ENCODE measurements around the gene MPZL3. TPM values are rescaled to one million over a fixed set of nuclear protein-coding genes. Genes with fewer than 3 reads are reported as not detected.

The MPZL3 gene, protein sequence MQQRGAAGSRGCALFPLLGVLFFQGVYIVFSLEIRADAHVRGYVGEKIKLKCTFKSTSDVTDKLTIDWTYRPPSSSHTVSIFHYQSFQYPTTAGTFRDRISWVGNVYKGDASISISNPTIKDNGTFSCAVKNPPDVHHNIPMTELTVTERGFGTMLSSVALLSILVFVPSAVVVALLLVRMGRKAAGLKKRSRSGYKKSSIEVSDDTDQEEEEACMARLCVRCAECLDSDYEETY
- total RNA-seq = 100 to 1,000 TPM in 1 of 2 donors, 10 to 100 TPM in 1; 31.5 to 111 TPM

DNA sequence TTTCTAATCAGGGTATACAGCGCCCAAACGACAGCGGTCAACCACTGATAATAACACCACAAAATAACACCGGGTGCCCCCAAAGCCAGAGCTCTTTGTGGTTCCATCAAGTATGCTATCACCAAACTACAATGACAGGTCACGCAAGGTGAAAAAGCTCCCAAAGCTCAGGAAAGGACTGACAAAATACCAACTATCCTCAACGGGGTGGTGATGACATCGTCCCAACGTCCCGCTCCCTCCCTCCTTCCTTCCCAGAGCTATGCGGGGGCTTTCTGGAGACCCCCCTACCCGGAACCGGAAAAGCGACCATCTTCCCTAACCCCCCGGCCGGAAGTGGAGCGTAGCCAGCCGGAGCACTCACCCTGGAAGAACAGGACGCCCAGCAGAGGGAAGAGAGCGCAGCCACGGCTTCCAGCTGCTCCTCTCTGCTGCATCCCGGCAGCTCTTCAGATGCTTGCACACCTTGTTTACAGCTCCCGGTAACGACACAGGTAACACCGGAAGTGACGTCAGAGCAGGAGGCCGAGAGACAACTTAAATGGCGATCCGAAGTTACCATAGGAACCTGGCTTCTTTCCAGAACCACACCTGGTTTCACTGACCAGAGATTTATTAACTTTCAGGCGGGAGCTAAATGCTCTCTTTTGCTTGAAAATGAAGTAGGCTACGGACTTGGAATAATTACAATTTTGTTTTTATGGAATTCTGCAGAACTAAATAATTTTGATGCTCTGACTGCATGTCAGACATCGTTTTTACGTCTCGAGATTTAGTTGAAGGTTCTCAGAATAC lies at the start of gene MPZL3:
Gene MPZL3 (minus strand): TSS at position 508 of the 795 bp plus-strand sequence. CDS start 71 bp downstream, at position 437.
- H3K9me3 Mint-ChIP-seq = peaks cover 4% of the 10 kb centered on the region
- peaks cover 41% of the 10 kb centered on the region for H3K36me3 Mint-ChIP-seq (ENCODE audit: low read depth)
- peak within 1 kb of the TSS; percentile 99 for H3K27ac Mint-ChIP-seq
- peaks cover 17% of the 10 kb centered on the region for H3K4me1 Mint-ChIP-seq
- peak; percentile 74 for ATAC-seq (replicated peaks)
- no peaks in the 10 kb centered on the region for H3K27me3 Mint-ChIP-seq
- peak within 1 kb of the TSS; percentile 98 for H3K4me3 Mint-ChIP-seq

DNA sequence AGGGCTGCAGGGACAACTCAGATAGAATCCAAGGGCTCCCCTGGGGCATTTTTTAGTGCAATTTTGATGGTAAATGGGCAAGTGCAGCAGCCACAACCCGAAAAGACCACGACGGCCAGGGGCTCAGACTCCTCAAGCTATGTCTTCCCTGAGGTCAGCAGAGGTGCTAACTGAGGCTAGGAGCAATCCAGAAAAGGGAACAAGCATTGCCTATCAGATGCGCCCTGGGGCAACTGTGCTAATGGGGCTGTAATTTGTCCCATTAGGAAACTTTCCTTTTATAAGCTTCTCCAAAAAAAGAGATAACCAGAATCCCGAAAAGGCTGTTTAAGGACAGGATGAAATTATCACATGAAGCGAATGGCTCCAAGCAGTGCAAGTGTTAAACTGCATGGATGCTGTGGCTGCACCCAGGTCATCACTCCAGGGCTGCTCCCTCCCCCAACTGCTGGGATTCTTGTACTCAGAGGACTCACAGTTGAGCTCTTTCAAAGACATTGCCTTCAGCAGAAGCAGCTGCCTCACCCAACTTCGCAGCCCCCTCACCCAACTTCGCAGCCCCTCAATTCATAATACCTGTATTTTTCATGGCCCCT lies 49.5 kb upstream of the MPZL3 start:
- H3K36me3 Mint-ChIP-seq (ENCODE audit: low read depth) = peaks cover 23% of the 10 kb centered on the region
- H3K27me3 Mint-ChIP-seq = no peaks in the 10 kb centered on the region
- no peak for ATAC-seq (replicated peaks)
- H3K4me3 Mint-ChIP-seq = no peak overlapping the region
- no peak overlapping the region for H3K27ac Mint-ChIP-seq
- peaks cover 3% of the 10 kb centered on the region for H3K9me3 Mint-ChIP-seq
- H3K4me1 Mint-ChIP-seq = peaks cover 17% of the 10 kb centered on the region

DNA sequence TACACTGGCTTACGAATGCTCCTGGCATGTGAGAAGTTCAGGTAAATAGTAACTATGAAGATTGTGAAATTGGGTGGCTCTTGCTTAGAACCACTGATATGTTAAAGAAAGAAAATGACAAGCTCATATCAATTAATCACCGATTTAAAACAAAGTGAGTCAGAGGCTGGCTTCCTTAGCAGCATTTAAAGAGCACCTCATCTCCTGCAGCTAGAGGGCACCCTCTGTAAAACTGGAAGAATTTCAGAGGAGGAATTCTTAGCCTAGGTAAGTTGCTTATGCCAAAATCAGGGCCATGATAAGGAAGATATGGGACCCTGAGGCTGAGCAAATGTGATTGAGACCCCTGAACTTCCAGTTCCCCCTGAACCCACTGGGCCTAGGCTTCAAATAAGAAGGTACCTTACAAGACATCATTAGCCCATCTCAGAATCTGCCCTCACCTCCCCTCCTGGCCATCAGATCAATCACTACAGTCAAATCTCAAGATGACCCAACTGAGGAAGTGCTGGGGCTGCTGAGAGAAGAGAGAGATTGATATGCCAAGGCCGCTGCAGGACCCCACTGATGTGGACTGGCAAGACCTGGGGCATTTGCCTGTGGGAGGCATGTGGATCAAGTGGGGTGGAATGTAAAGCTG lies 43.8 kb upstream of the MPZL3 start:
- Mint-ChIP-seq H3K9me3 (no peaks in the 10 kb centered on the region), H3K4me3 (peak overlapping the region; percentile 26), H3K36me3 (ENCODE audit: low read depth) (no peaks in the 10 kb centered on the region), H3K4me1 (peaks cover 13% of the 10 kb centered on the region), H3K27me3 (no peaks in the 10 kb centered on the region), H3K27ac (peak overlapping the region; percentile 70)
- peak; percentile 84 for ATAC-seq (replicated peaks)

DNA sequence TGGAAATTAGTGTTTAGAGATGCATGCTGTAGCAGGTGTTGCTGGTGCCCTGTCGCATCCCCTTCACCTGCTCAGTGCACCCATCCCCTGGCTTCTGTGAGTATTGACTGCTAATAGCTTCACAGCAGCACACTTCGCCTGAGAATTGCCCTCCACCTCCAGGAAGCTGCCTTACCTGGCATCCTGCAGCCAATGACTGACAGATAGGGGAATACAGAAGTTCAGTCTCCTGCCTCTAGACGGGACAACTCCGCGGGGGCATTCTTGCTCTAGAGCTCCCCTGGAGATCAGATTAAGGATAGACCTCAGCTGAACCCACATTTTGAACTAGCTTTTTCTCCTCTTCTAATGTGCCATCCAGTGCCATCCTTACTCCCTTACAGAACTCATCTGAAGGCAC lies 43.0 kb upstream of the MPZL3 start:
- Mint-ChIP-seq H3K27me3 (no peaks in the 10 kb centered on the region), H3K36me3 (ENCODE audit: low read depth) (no peaks in the 10 kb centered on the region), H3K4me1 (peaks cover 16% of the 10 kb centered on the region), H3K4me3 (no peak overlapping the region), H3K9me3 (no peaks in the 10 kb centered on the region), H3K27ac (peak overlapping the region; percentile 70)
- ATAC-seq (replicated peaks) = no peak

DNA sequence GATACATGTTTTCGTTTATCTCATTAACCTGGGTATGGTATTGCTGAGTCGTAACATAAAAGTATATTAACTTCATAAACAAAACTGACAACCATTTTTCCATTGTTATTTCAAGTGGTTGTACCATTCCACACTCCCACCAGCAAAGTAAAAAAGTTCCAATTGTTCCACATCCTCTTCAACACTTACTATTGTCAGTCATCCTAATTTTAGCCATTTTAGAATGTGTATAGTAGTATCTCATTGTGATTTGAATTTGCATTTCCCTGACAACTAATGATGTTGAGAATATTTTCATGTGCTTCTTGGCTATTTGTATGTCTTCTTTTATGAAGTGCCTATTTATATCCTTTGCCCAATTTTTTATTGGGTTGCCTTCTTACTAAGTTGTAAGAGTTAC lies 41.9 kb upstream of the MPZL3 start:
- H3K4me1 Mint-ChIP-seq = peaks cover 16% of the 10 kb centered on the region
- H3K27me3 Mint-ChIP-seq = no peaks in the 10 kb centered on the region
- no peaks in the 10 kb centered on the region for H3K9me3 Mint-ChIP-seq
- H3K4me3 Mint-ChIP-seq = no peak overlapping the region
- no peak for ATAC-seq (replicated peaks)
- H3K27ac Mint-ChIP-seq = no peak overlapping the region
- H3K36me3 Mint-ChIP-seq (ENCODE audit: low read depth) = no peaks in the 10 kb centered on the region

DNA sequence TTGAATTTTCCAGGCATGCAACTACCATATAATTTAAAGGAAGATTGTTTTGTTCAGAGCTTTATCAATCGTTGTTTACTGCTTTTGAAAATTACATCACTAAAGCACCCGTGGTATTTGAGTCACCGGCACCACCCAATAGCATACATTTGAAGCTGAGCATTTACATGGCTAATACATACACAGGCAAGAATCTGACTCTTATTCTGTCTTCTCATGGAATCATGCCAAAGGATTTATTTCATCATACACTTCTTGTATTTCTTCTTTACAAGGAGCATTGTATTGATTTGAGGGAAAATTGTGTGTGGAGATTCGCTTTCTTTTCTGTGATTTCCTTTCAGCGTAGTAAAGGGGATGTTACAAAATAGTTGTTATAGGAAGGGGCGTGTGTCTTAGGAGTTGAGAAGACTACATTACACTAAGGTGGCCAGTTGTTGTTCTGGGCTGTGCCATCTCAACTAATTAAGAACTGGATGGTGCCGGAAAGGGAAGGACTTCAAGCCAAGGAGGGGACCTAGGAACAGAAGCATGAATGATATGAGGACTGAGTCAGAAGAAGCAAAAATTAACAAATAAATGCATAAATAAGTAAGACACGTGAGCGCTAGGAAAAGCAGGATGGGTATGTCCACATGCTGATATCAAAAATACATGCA lies 39.4 kb upstream of the MPZL3 start:
- Mint-ChIP-seq H3K27me3 (no peaks in the 10 kb centered on the region), H3K4me3 (peak overlapping the region; percentile 50), H3K4me1 (peaks cover 16% of the 10 kb centered on the region), H3K9me3 (no peaks in the 10 kb centered on the region), H3K36me3 (ENCODE audit: low read depth) (no peaks in the 10 kb centered on the region), H3K27ac (no peak overlapping the region)
- ATAC-seq (replicated peaks) = no peak

DNA sequence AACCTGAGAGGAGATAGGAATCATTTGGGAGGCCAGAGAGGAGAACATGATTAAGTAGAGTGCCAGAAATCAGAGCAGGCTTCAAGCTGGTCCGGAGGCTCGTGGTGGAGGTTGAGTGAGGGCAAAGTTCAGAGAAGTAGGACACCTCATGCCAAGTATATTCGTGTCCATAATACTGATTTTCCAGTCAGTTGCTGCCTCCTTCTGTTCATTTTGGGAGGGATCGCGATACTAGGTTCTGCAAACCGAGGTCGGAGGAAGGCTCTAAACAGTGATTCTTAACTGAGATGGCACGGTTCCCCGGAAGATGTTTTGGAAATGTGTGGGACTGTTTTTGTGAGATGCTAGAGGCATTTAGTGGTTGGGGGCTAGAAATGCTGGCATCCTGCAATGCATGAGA lies 38.8 kb upstream of the MPZL3 start:
- no peaks in the 10 kb centered on the region for H3K9me3 Mint-ChIP-seq
- peak overlapping the region; percentile 50 for H3K4me3 Mint-ChIP-seq
- H3K27ac Mint-ChIP-seq = peak overlapping the region; percentile 53
- peaks cover 11% of the 10 kb centered on the region for H3K4me1 Mint-ChIP-seq
- no peaks in the 10 kb centered on the region for H3K27me3 Mint-ChIP-seq
- no peaks in the 10 kb centered on the region for H3K36me3 Mint-ChIP-seq (ENCODE audit: low read depth)
- peak; percentile 88 for ATAC-seq (replicated peaks)

DNA sequence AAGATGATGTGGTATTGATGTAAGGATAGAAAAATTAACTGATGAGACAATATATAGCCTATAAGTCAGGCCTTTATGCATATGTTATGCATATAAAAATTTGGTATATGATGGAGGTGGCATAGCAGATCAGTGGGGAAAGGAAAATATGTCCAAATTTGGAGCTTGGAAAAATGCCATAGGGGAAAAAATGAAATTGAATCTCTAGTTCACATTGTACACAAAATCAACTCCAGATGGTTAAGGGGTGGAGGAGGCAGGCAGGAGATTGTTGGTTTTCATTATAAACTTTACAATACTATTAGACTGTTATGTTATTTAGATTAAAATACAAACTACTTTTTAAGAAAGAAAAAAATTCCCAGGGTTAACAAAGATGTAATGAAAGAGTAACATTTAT lies 37.2 kb upstream of the MPZL3 start:
- H3K27ac Mint-ChIP-seq = no peak overlapping the region
- no peaks in the 10 kb centered on the region for H3K36me3 Mint-ChIP-seq (ENCODE audit: low read depth)
- no peak overlapping the region for H3K4me3 Mint-ChIP-seq
- no peaks in the 10 kb centered on the region for H3K27me3 Mint-ChIP-seq
- ATAC-seq (replicated peaks) = no peak
- H3K9me3 Mint-ChIP-seq = no peaks in the 10 kb centered on the region
- peaks cover 6% of the 10 kb centered on the region for H3K4me1 Mint-ChIP-seq

DNA sequence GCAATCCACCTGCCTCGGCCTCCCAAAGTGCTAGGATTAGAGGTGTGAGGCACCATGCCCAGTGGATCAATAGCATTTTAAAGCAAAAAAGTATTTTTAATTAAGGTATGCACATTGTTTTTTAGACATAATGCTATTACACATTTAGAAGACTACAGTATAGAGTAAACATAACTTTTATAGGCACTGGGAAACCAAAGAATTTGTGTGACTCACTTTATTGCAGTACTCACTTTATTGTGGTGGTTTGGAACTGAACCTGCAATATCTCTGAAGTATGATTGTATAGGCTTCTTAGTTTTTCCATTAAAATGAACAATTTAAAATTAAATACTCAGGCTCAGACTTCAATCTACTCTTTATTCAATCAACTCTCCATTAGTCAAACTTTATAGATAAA lies 34.8 kb upstream of the MPZL3 start:
- no peak for ATAC-seq (replicated peaks)
- Mint-ChIP-seq H3K36me3 (ENCODE audit: low read depth) (no peaks in the 10 kb centered on the region), H3K27me3 (no peaks in the 10 kb centered on the region), H3K27ac (no peak overlapping the region), H3K4me1 (peaks cover 16% of the 10 kb centered on the region), H3K4me3 (no peak overlapping the region), H3K9me3 (no peaks in the 10 kb centered on the region)

DNA sequence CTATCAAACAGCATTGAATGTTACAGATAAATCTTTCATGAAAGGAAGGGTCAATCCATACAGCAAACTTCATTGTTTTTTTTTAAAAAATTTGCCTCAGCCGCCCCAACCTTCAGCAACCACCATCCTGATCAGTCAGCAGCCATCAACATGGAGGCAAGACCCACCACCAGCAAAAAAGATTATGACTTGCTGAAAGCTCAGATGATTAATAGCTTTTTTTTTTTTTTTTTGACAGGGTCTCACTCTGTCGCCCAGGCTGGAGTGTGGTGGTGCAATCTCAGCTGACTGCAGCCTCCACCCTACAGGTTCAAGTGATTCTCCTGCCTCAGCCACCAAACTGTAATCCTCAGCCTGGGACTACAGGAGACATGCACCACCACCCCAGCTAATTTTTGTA lies 34.4 kb upstream of the MPZL3 start:
- Mint-ChIP-seq H3K36me3 (ENCODE audit: low read depth) (no peaks in the 10 kb centered on the region), H3K9me3 (no peaks in the 10 kb centered on the region), H3K4me1 (peaks cover 18% of the 10 kb centered on the region), H3K27ac (no peak overlapping the region), H3K4me3 (no peak overlapping the region), H3K27me3 (no peaks in the 10 kb centered on the region)
- ATAC-seq (replicated peaks) = no peak

DNA sequence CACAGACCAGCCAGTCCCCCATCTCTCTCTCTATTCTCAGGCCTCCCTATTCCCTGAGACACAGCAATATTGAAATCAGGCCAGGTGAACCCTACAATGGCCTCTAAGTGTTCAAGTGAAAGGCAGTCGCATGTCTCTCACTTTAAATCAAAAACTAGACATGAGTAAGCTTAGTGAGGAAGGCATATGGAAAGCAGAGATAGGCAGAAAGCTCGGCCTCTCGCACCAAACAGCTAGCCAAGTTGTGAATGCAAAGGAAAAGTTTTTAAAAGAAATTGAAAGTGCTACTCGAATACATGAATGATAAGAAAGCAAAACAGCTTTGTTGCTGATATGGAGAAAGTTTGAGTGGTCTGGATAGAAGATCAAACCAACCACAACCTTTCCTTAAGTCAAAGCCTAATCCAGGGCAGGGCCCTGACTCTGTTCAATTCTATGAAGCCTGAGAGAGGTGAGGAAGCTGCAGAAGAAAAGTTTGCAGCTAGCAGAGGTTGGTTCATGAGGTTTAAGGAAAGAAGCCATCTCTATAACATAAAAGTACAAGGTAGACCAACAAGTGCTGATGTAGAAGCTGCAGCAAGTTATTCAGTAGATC lies 31.7 kb upstream of the MPZL3 start:
- H3K9me3 Mint-ChIP-seq = no peaks in the 10 kb centered on the region
- peaks cover 19% of the 10 kb centered on the region for H3K4me1 Mint-ChIP-seq
- H3K27ac Mint-ChIP-seq = peak overlapping the region; percentile 55
- H3K27me3 Mint-ChIP-seq = no peaks in the 10 kb centered on the region
- H3K4me3 Mint-ChIP-seq = peak overlapping the region; percentile 66
- H3K36me3 Mint-ChIP-seq (ENCODE audit: low read depth) = no peaks in the 10 kb centered on the region
- peak; percentile 79 for ATAC-seq (replicated peaks)

DNA sequence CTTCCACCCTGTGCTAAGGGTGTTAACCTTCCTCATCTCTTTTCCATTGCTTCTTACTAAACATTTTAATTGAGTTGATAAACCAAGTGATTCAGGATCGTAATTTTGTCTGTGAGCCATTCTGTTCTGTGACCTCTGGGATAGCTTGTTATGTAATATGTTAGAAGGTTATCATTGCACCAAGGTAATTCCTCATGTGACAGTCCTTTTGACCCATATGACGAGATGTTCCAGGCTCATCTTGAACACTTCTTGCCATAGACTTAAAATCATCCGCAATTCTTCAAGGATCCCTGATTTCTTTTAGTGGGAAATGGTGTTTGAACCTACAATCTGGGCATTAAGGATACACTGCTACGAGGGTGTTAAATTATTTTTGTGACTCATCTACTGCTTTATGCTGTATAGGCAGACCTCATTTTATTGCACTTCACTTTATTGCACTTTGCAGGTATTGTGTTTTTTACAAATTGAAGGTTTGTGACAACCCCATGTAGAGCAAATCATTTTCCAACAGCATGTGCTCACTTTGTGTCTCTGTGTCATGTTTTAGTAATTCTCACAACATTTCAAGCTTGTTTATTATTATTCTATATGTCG lies 31.0 kb upstream of the MPZL3 start:
- H3K36me3 Mint-ChIP-seq (ENCODE audit: low read depth) = no peaks in the 10 kb centered on the region
- ATAC-seq (replicated peaks) = no peak
- H3K9me3 Mint-ChIP-seq = no peaks in the 10 kb centered on the region
- H3K4me3 Mint-ChIP-seq = peak overlapping the region; percentile 66
- peak overlapping the region; percentile 55 for H3K27ac Mint-ChIP-seq
- no peaks in the 10 kb centered on the region for H3K27me3 Mint-ChIP-seq
- peaks cover 19% of the 10 kb centered on the region for H3K4me1 Mint-ChIP-seq

DNA sequence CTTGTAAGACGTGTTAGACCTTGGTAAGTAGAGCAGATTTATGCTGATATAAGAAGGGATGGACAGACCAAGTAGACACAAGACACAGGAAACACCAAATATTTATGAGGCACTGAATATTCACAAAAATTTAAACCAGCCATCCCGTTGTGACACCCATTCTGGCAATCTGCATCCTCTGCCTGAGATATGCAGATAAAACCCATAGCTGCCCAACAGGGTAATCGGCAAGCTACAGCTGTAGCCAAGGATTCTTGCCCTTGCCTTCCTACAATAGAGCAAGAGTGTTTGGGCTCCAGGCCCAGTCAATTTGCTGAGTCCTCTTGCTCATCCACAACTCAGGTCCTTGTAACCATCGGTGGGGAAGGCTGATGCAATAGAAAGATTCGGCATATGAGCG lies 30.4 kb upstream of the MPZL3 start:
- peaks cover 19% of the 10 kb centered on the region for H3K4me1 Mint-ChIP-seq

More for the DNA sequence above, 30.4 kb upstream of the MPZL3 start:
- H3K27ac Mint-ChIP-seq = no peak overlapping the region
- H3K4me3 Mint-ChIP-seq = no peak overlapping the region
- no peaks in the 10 kb centered on the region for H3K9me3 Mint-ChIP-seq
- H3K27me3 Mint-ChIP-seq = no peaks in the 10 kb centered on the region
- no peak for ATAC-seq (replicated peaks)
- no peaks in the 10 kb centered on the region for H3K36me3 Mint-ChIP-seq (ENCODE audit: low read depth)

Data from activated T-helper 17 cell treated with anti-CD3 and anti-CD28 coated beads, Interleukin-2, amount 50 U/mL, for 72 hours (primary cell).